Putamen (tissue), 1 donor: ENCODE results near the gene BANP.
A peak's percentile ranks its signal among the peaks of the same experiment; 100 is the strongest.
"Not testable (repeated sequence)": the region's sequence is repeated elsewhere in the genome, so short reads cannot be mapped to it uniquely, and the experiment has no call there.

Experiments
- DNase-seq: peaks from one replicate; pipeline ENCODE4 v3.0.0-alpha.2; 2016; ENCODE audit warnings: low spot score

Gene BANP

GRCh38 chr16:88066680-88067529, 115.7 kb downstream of the BANP start:
- no peak for DNase-seq

- no peak for DNase-seq
Observed at GRCh38 chr16:88067530-88068411, 116.5 kb downstream of the BANP start.

GRCh38 chr16:88068476-88069396, 117.5 kb downstream of the BANP start:
- DNase-seq: no peak

- DNase-seq: no peak
Observed at GRCh38 chr16:88069397-88070168, 118.3 kb downstream of the BANP start.

- DNase-seq: no peak
Observed at GRCh38 chr16:88070341-88070740, 119.1 kb downstream of the BANP start.

- no peak for DNase-seq
Observed at GRCh38 chr16:88070989-88071625, 119.9 kb downstream of the BANP start.

- no peak for DNase-seq
Observed at GRCh38 chr16:88071908-88072307, 120.7 kb downstream of the BANP start.

GRCh38 chr16:88072571-88073001, 121.4 kb downstream of the BANP start:
- no peak for DNase-seq

- DNase-seq: no peak
Observed at GRCh38 chr16:88073201-88073721, 122.0 kb downstream of the BANP start.

GRCh38 chr16:88074041-88074440, 122.8 kb downstream of the BANP start:
- DNase-seq: no peak

- DNase-seq: no peak
Observed at GRCh38 chr16:88076211-88076931, 125.1 kb downstream of the BANP start.

- DNase-seq: not testable (repeated sequence)
Observed at GRCh38 chr16:88076932-88077320, 125.7 kb downstream of the BANP start.

- no peak for DNase-seq
Observed at GRCh38 chr16:88077328-88078108, 126.3 kb downstream of the BANP start.

- DNase-seq: peak; percentile 16
Observed at GRCh38 chr16:88078111-88078775, 127.0 kb downstream of the BANP start.

- no peak for DNase-seq
Observed at GRCh38 chr16:88083582-88083981, 132.3 kb downstream of the BANP start.

GRCh38 chr16:88084881-88085280, 133.6 kb downstream of the BANP start:
- no peak for DNase-seq

- no peak for DNase-seq
Observed at GRCh38 chr16:88086571-88087516, 135.6 kb downstream of the BANP start.
